ENCODE measurements around the gene TENT4B.
A peak's percentile ranks its signal among the peaks of the same experiment; 100 is the strongest.

TENT4B gene

GRCh38 chr16:50155925-50156324 lies 2.8 kb downstream of the TENT4B start:
- Histone ChIP-seq H3K27me3 (no peaks in the 10 kb centered on the region), H3K36me3 (no peaks in the 10 kb centered on the region), H3K9me3 (no peaks in the 10 kb centered on the region), H3K27ac (peak overlapping the region; percentile 93), H3K4me3 (ENCODE audit: low read depth in 1 of 2, low read length in 1 of 2) (peak overlapping the region; percentile 84 to 86), H3K4me1 (ENCODE audit: control insufficient read depth in 1 of 2, insufficient read depth in 1 of 2, low read depth in 1 of 2, low read length in 1 of 2) (peaks cover 31 to 32% of the 10 kb centered on the region in 2 experiments)
- TF ChIP-seq CTCF (IDR thresholded peaks at IDR 0.05), result no peak

DNA sequence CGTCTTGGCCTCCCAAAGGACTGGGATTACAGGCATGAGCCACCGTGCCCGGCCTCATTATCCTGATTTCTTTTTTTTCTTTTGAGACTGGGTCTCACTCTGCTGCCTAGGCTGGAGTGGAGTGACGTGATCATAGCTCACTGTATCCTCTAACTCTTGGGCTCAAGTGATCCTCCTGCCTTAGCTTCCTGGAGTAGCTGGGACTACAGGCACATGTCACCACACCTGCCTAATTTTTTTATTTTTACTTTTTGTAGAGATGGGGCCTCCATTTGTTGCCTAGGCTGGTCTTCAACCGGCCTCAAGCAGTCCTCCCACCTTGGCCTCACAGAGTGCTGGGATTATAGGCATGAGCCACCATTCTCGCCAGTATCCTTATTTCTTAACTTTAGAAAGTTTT lies 3.5 kb downstream of the TENT4B start:
- Histone ChIP-seq H3K9me3 (no peaks in the 10 kb centered on the region), H3K4me1 (ENCODE audit: control insufficient read depth in 1 of 2, insufficient read depth in 1 of 2, low read depth in 1 of 2, low read length in 1 of 2) (peaks cover 31 to 33% of the 10 kb centered on the region in 2 experiments), H3K27me3 (no peaks in the 10 kb centered on the region), H3K36me3 (no peaks in the 10 kb centered on the region), H3K4me3 (ENCODE audit: low read depth in 1 of 2, low read length in 1 of 2) (no peak overlapping the region), H3K27ac (no peak overlapping the region)
- TF ChIP-seq CTCF (IDR thresholded peaks at IDR 0.05), result no peak

DNA sequence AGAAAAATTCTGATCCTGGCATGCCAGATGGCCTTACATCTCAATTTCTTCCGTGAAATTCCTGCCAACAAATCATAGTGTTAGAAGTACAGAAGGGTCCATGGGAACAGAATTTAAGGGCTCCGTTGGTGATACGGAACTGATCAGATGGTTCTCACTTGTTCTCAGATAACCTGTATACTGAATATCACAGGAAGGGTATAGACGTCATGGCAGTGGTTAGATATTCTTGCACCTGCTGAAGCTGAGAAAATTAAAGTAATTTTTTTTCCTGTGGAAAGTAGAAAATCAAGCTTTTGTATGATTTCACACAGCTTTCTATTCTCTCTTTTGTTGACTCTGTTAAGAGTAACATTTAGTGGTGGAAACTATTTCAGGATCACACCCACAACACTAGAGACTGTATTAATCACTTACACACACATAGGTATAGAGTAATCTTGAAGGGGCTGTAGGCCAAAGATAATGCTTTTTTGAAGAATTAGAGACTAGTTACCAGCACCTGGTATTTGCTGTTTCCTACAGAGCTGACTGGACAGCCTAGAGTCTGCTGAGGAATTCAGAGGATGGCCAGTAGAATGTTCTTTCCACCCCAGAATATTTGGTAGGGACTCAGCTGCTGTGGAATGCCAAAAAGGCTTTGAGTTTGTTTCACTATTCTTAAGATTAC lies 7.5 kb downstream of the TENT4B start:
- no peaks in the 10 kb centered on the region for H3K27me3 ChIP-seq
- no peaks in the 10 kb centered on the region for H3K9me3 ChIP-seq
- H3K36me3 ChIP-seq, result no peaks in the 10 kb centered on the region
- TF ChIP-seq CTCF (IDR thresholded peaks at IDR 0.05), result no peak
- H3K4me3 ChIP-seq (ENCODE audit: low read depth in 1 of 2, low read length in 1 of 2), result no peak overlapping the region
- peaks cover 5 to 13% of the 10 kb centered on the region in 2 experiments for H3K4me1 ChIP-seq (ENCODE audit: control insufficient read depth in 1 of 2, insufficient read depth in 1 of 2, low read depth in 1 of 2, low read length in 1 of 2)
- H3K27ac ChIP-seq, result no peak overlapping the region

- Histone ChIP-seq H3K9me3 (no peaks in the 10 kb centered on the region), H3K27me3 (no peaks in the 10 kb centered on the region), H3K4me3 (ENCODE audit: low read depth in 1 of 2, low read length in 1 of 2) (no peak overlapping the region), H3K27ac (no peak overlapping the region), H3K36me3 (no peaks in the 10 kb centered on the region), H3K4me1 (ENCODE audit: control insufficient read depth in 1 of 2, insufficient read depth in 1 of 2, low read depth in 1 of 2, low read length in 1 of 2) (peaks cover 0 to 5% of the 10 kb centered on the region in 2 experiments)
- TF ChIP-seq CTCF (IDR thresholded peaks at IDR 0.05), result no peak
Measured at GRCh38 chr16:50161950-50162349, 8.8 kb downstream of the TENT4B start.

GRCh38 chr16:50165473-50165872 lies 12.4 kb downstream of the TENT4B start:
- H3K4me1 ChIP-seq (ENCODE audit: control insufficient read depth in 1 of 2, insufficient read depth in 1 of 2, low read depth in 1 of 2, low read length in 1 of 2), result peaks cover 3 to 5% of the 10 kb centered on the region in 2 experiments
- no peaks in the 10 kb centered on the region for H3K9me3 ChIP-seq
- no peak overlapping the region for H3K4me3 ChIP-seq (ENCODE audit: low read depth in 1 of 2, low read length in 1 of 2)
- no peak for TF ChIP-seq CTCF (IDR thresholded peaks at IDR 0.05)
- H3K36me3 ChIP-seq, result no peaks in the 10 kb centered on the region
- no peak overlapping the region for H3K27ac ChIP-seq
- H3K27me3 ChIP-seq, result no peaks in the 10 kb centered on the region

All from neutrophil (primary cell).